Measurements from ENCODE around the gene SMC3. TPM values are rescaled to one million over a fixed set of nuclear protein-coding genes. Genes with fewer than 3 reads are reported as not detected.
A peak's percentile ranks its signal among the peaks of the same experiment; 100 is the strongest.

Gene SMC3
- total and polyA plus RNA-seq, 2 of the 13 experiments (the other 11 are each of a cell fraction or from before 2014, with no cell fraction given): 11.7 to 48.0 TPM

- TF ChIP-seq ZBTB40 (IDR thresholded peaks at IDR 0.05): no peak
- TF ChIP-seq ZBTB40 (CRISPR knock-in tag; IDR thresholded peaks at IDR 0.05): no peak
- no peak for TF ChIP-seq ZNF704 (CRISPR knock-in tag; IDR thresholded peaks at IDR 0.05; ENCODE audit: borderline replicate concordance)
- TF ChIP-seq GABPA (IDR thresholded peaks at IDR 0.05; ENCODE audit: low read depth, low read length): no peak
- peak; percentile 6; the same call in 1 of the 2 replicates for TF ChIP-seq GABPA (CRISPR knock-in tag; IDR thresholded peaks at IDR 0.05; ENCODE audit: low read depth)
- TF ChIP-seq SYNCRIP (IDR thresholded peaks at IDR 0.05; ENCODE audit: insufficient read depth, low read depth, low read length): no peak
- TF ChIP-seq KDM3A (CRISPR knock-in tag; IDR thresholded peaks at IDR 0.05; ENCODE audit: low read depth): peak; percentile 67; the same call in 1 of the 2 replicates
- TF ChIP-seq ZNF337 (CRISPR knock-in tag; IDR thresholded peaks at IDR 0.05; ENCODE audit: borderline replicate concordance, low read depth): no peak
- TF ChIP-seq SNAPC2 (CRISPR knock-in tag; IDR thresholded peaks at IDR 0.05): peak; percentile 94
- peak; percentile 9; the same call in 1 of the 2 replicates for TF ChIP-seq HNF4G (IDR thresholded peaks at IDR 0.05; ENCODE audit: borderline replicate concordance, low read depth, low read length)
- TF ChIP-seq HNF4G (CRISPR knock-in tag; IDR thresholded peaks at IDR 0.05; ENCODE audit: borderline replicate concordance, low read depth): no peak; the same call in 1 of the 2 replicates
- TF ChIP-seq SRSF1 (optimal IDR thresholded peaks at IDR 0.05; ENCODE audit: low read depth, low read length): no peak
- no peak; the same call in 1 of the 2 replicates for TF ChIP-seq FOXK1 (CRISPR knock-in tag; IDR thresholded peaks at IDR 0.05; ENCODE audit: borderline replicate concordance, low read depth)
- TF ChIP-seq ZMYM2 (CRISPR knock-in tag; IDR thresholded peaks at IDR 0.05): peak; percentile 90
- peak; percentile 97 for TF ChIP-seq TMF1 (CRISPR knock-in tag; IDR thresholded peaks at IDR 0.05; ENCODE audit: low read depth)
- TF ChIP-seq ZNF569 (CRISPR knock-in tag; IDR thresholded peaks at IDR 0.05; ENCODE audit: borderline replicate concordance): peak; percentile 61; the same call in 1 of the 2 replicates
- no peak for TF ChIP-seq SRSF9 (IDR thresholded peaks at IDR 0.05; ENCODE audit: borderline replicate concordance, insufficient read depth, low read depth, low read length, poor library complexity, severe bottlenecking)
- no peak for TF ChIP-seq AGO1 (IDR thresholded peaks at IDR 0.05; ENCODE audit: low read depth, low read length, poor library complexity, severe bottlenecking)
- no peak for TF ChIP-seq ATF1 (CRISPR knock-in tag; IDR thresholded peaks at IDR 0.05)
These were observed at the start of gene SMC3 (continued) for GRCh38 chr10:110567201-110568054.
